Large intestine (tissue), 3 donors: ENCODE data around the gene PTPN9. TPM values are rescaled to one million over a fixed set of nuclear protein-coding genes. Genes with fewer than 3 reads are reported as not detected.
"Not testable (repeated sequence)": the region's sequence is repeated elsewhere in the genome, so short reads cannot be mapped to it uniquely, and the experiment has no call there.

Experiments used
- DNase-seq, 2 donors: peaks; one replicate each; pipeline versions ENCODE4 v3.0.0 to v3.0.0-alpha.2; 2013
- H3K27ac ChIP-seq: one replicate; pipeline ENCODE4 v1.5.1; 2013; ENCODE audit warnings: low read length
- H3K27me3 ChIP-seq: 2 replicates; pipeline ENCODE4 v1.6.1; 2013; ENCODE audit warnings: low read length; ENCODE audit not compliant: control insufficient read depth, insufficient read depth
- H3K36me3 ChIP-seq: 2 replicates; pipeline ENCODE4 v1.6.1; 2013; ENCODE audit warnings: low read length; ENCODE audit not compliant: control insufficient read depth, insufficient read depth
- H3K4me1 ChIP-seq: one replicate; pipeline ENCODE4 v1.6.1; 2013; ENCODE audit warnings: low read length; ENCODE audit not compliant: control insufficient read depth, insufficient read depth
- H3K4me3 ChIP-seq: one replicate; pipeline ENCODE4 v1.5.1; 2013; ENCODE audit warnings: low read length
- H3K9me3 ChIP-seq: one replicate; pipeline ENCODE4 v1.6.1; 2013; ENCODE audit warnings: mild to moderate bottlenecking, low read depth, low read length, moderate library complexity; ENCODE audit not compliant: control insufficient read depth
- WGBS: methylation state at CpG from one replicate; pipeline ENCODE4 v1.1.5; 2013; ENCODE audit warnings: low lambda C conversion rate; ENCODE audit not compliant: insufficient coverage; 5-methylcytosine and 5-hydroxymethylcytosine counted together
- polyA plus RNA-seq: library from polyadenylated mRNA; unstranded; fragments of 120-200 nt; gene quantifications from one replicate; pipeline ENCODE4 v1.2.1, GENCODE V29; 2013

PTPN9 gene
- polyA plus RNA-seq, 1 donor = 42.3 TPM

DNA sequence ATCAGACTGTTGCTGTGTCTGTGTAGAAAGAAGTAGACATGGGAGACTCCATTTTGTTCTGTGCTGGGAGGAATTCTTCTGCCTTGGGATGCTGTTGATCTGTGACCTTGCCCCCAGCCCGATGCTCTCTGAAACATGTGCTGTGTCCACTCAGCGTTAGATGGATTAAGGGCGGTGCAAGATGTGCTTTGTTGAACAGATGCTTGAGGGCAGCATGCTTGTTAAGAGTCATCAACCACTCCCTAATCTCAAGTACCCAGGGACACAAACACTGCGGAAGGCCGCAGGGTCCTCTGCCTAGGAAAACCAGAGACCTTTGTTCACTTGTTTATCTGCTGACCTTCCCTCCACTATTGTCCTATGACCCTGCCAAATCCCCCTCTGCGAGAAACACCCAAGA is 19.8 kb downstream of the PTPN9 start:
- not testable (repeated sequence) for H3K9me3 ChIP-seq, H3K4me1 ChIP-seq, DNase-seq, H3K27me3 ChIP-seq, H3K4me3 ChIP-seq, H3K27ac ChIP-seq, H3K36me3 ChIP-seq
- WGBS = no CpG with 5 or more reads among the region's 6 CpGs

DNA sequence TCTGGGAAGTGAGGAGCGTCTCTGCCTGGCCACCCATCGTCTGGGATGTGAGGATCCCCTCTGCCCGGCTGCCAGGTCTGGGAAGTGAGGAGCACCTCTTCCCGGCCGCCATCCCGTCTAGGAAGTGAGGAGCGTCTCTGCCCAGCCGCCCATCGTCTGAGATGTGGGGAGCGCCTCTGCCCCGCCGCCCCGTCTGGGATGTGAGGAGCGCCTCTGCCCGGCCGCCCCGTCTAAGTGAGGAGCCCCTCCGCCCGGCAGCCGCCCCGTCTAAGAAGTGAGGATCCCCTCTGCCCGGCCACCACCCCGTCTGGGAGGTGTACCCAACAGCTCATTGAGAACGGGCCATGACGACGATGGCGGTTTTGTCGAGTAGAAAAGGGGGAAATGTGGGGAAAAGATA is 20.2 kb downstream of the PTPN9 start:
- not testable (repeated sequence) for DNase-seq, H3K27ac ChIP-seq, H3K9me3 ChIP-seq, H3K4me1 ChIP-seq, H3K4me3 ChIP-seq, H3K36me3 ChIP-seq, H3K27me3 ChIP-seq
- WGBS = no CpG with 5 or more reads among the region's 28 CpGs

DNA sequence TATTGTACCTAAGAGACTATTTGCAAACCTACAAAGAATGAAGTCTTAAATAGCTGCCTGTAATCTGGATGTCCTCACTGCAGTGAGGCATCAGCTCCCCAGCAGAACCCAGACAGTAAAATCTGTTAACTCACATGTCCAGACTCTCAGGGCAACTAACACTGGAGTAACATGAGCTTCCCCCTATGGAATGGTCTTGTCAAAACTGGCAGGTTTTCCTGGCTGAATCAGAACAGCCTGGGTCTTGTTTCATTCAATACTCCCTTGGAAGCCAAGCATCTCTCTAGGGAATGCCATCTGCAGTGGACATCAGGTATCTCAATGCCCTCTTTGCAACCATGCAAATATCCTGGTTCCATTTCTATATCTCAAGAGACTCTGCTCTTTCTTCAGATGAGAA is 24.4 kb downstream of the PTPN9 start:
- no peak for DNase-seq
- Histone ChIP-seq H3K4me1 (no peaks in the 10 kb centered on the region), H3K4me3 (no peak overlapping the region), H3K9me3 (peaks cover 8% of the 10 kb centered on the region), H3K36me3 (no peaks in the 10 kb centered on the region), H3K27me3 (no peaks in the 10 kb centered on the region), H3K27ac (no peak overlapping the region)

DNA sequence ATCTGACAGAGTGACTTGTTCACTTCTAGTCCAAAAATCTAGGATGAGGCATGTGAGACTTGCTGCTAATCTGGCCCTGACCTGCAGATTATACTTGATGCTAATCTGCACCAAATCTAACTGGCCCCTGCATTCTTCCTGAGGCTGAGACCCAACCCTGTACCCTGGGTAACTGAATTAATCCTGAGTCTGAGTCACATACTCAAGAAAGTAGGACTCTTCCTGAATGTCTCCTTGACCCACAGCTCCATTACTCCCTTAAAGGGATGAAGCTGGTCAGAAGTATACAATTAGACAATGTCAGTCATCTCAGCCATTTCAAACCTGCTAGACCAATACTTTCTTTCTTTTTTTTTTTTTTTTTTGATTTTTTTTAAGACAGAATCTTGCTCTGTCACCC is 25.5 kb downstream of the PTPN9 start:
- Histone ChIP-seq H3K27ac (no peak overlapping the region), H3K27me3 (no peaks in the 10 kb centered on the region), H3K4me3 (no peak overlapping the region), H3K9me3 (peaks cover 4% of the 10 kb centered on the region), H3K4me1 (no peaks in the 10 kb centered on the region), H3K36me3 (no peaks in the 10 kb centered on the region)
- no peak for DNase-seq

DNA sequence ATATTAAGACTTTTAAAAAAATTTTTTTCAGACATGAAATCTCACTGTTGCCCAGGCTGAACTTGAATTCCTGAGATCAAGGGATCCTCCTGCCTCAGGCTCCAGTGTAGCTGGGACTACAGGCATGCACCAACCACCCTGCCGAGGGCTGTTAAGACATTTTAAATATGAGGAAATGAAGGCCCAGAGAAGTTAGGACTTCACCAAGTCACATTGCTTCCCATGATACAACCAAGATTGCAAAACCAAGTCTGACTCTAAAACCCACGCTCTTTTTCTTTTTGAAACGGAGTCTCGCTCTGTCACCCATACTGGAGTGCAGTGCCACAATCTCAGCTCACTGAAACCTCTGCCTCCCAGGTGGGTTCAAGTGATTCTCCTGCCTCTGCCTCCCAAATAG is 28.0 kb downstream of the PTPN9 start:
- H3K9me3 ChIP-seq = no peaks in the 10 kb centered on the region
- no CpG with 5 or more reads among the region's 4 CpGs for WGBS
- DNase-seq = no peak

DNA sequence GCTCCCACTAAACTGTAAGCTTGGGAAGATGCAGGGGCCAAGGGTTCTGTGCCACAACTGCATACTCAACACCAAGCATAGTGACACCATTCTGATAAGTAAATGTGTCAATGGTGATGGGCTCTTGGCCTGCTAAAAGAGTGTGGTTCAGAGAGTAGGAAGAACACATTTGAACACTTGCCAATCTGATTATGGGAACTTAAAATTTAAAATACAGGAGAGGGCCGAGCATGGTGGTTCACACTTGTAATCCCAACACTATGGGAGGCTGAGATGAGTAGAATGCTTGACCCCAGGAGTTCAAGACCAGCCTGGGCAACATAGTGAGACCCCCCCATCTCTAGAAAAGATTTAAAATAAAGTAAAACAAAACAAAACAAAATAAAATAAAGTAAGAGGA is 34.1 kb downstream of the PTPN9 start:
- Histone ChIP-seq H3K27ac (peak overlapping the region; percentile 90), H3K4me3 (no peak overlapping the region)

More for the DNA sequence above, 28.0 kb downstream of the PTPN9 start:
- no peaks in the 10 kb centered on the region for H3K36me3 ChIP-seq
- H3K27ac ChIP-seq = no peak overlapping the region
- no peaks in the 10 kb centered on the region for H3K27me3 ChIP-seq
- no peak overlapping the region for H3K4me3 ChIP-seq
- no peaks in the 10 kb centered on the region for H3K4me1 ChIP-seq

DNA sequence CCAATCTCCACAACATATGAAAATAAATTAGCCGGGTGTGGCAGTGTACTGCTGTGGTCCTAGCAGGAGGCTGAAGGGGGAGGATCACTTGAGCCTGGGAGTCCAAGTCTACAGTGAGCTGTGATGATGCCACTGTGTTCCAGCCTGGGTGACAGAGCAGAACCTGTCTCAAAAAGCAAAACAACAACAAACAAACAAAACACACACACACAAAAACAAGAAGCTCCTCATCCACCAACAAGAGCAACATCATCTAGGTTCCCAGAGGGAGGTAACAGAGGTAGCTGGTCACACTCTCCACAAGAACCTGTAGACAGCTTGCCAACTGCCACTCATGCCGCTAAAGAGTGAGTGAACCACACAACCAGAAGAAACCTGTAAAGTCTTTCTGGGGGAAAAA is 34.8 kb downstream of the PTPN9 start:
- peaks cover 18% of the 10 kb centered on the region for H3K4me1 ChIP-seq
- no peaks in the 10 kb centered on the region for H3K9me3 ChIP-seq
- no peak for DNase-seq
- no peaks in the 10 kb centered on the region for H3K27me3 ChIP-seq
- peak overlapping the region; percentile 90 for H3K27ac ChIP-seq
- H3K4me3 ChIP-seq = no peak overlapping the region
- H3K36me3 ChIP-seq = no peaks in the 10 kb centered on the region
- no CpG with 5 or more reads among the region's 2 CpGs for WGBS

More for the DNA sequence above, 34.1 kb downstream of the PTPN9 start:
- WGBS = no CpG with 5 or more reads among the region's 1 CpG
- H3K27me3 ChIP-seq = no peaks in the 10 kb centered on the region
- DNase-seq = no peak
- H3K36me3 ChIP-seq = no peaks in the 10 kb centered on the region
- H3K4me1 ChIP-seq = peaks cover 18% of the 10 kb centered on the region
- no peaks in the 10 kb centered on the region for H3K9me3 ChIP-seq

DNA sequence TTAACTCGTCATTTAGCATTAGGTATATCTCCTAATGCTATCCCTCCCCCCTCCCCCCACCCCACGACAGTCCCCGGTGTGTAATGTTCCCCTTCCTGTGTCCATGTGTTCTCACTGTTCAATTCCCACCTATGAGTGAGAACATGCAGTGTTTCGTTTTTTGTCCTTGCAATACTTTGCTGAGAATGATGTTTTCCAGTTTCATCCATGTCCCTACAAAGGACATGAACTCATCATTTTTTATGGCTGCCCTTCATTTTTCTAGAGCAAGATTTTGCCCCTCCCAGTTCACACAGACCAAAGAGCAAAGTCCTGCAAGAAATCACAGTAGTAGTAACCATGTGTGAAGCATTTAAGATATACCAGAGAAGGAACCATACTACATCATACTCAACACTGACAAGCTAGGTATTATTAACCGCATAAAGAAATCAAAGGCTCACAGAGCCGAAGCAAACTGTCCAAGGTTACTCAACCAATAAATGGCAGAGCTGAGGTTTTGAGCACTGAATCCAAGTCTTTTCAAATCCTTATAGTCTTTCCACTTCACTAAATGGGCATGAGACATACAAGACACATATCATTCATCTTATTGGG is 36.1 kb downstream of the PTPN9 start:
- not testable (repeated sequence) for H3K9me3 ChIP-seq, H3K36me3 ChIP-seq, H3K27me3 ChIP-seq, H3K4me3 ChIP-seq
- peak; percentile 87 to 96 for DNase-seq
- H3K27ac ChIP-seq = peak overlapping the region; percentile 90
- peaks cover 18% of the 10 kb centered on the region for H3K4me1 ChIP-seq
- 50% methylated on average over 1 of the region's 6 CpGs for WGBS

DNA sequence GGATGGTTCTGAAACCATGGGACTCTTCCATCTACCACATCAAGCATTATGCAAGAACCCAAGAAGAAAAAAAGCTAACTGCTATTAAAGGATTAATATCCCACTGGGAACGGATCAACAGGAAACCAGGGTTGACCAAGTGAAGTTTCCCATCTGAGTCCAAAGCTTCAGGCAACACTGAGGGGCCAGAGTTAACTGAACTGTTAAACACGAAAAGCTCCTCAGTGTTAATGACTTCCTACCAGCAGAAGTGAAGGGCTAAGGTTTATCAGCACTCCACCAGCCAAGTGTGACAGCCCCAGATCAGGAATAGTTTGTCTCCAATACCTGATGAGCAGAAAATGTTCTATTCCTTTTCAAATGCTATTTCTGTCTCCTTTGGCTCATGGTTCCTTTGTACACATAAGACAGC is 36.7 kb downstream of the PTPN9 start:
- Histone ChIP-seq H3K36me3 (no peaks in the 10 kb centered on the region), H3K4me3 (no peak overlapping the region), H3K27ac (peak overlapping the region; percentile 79), H3K4me1 (peaks cover 18% of the 10 kb centered on the region), H3K9me3 (no peaks in the 10 kb centered on the region), H3K27me3 (no peaks in the 10 kb centered on the region)
- no CpG with 5 or more reads among the region's 2 CpGs for WGBS
- peak; percentile 30 to 72 for DNase-seq

DNA sequence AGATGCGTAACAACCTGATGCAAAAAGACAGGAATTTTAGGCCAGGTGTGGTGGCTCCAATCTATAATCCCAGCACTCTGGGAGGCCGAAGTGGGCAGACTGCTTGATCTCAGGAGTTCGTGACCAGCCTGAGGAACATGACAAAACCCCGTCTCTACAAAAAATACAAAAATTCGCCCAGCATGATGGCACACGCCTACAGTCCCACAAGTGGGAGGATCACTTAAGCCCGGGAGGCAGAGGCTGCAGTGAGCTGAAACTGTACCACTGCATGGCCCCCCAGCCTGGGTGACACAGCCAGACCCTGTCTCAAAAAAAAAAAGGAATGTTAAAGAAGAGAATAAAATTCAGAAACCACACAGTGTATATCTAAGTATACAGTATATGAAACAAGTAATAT is 40.7 kb downstream of the PTPN9 start:
- Histone ChIP-seq H3K36me3 (peaks cover 4% of the 10 kb centered on the region), H3K27me3 (no peaks in the 10 kb centered on the region), H3K9me3 (no peaks in the 10 kb centered on the region), H3K4me3 (no peak overlapping the region), H3K4me1 (peaks cover 11% of the 10 kb centered on the region), H3K27ac (no peak overlapping the region)
- no peak for DNase-seq
- 100% methylated on average over 1 of the region's 7 CpGs for WGBS

DNA sequence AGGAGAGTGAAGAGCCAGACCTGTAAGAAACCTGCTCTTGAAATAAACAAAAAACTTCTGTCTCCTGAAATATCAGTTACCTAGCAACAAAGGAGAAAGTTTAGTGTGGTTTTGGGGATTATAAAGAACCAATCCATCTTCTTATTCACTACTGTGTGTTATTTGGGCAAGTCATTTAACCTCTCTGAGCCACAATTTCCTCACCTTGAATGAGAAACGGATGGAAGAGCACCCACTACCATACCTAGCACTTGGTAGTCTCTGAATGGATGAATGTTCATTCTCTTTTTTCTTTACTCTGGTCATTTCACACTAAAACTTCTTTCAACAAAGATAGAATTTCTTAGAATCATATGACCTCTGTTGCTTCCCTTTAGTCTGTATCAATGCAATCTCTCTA is 45.2 kb downstream of the PTPN9 start:
- H3K27me3 ChIP-seq = no peaks in the 10 kb centered on the region
- H3K4me3 ChIP-seq = no peak overlapping the region
- peaks cover 4% of the 10 kb centered on the region for H3K36me3 ChIP-seq
- H3K9me3 ChIP-seq = no peaks in the 10 kb centered on the region
- no peaks in the 10 kb centered on the region for H3K4me1 ChIP-seq
- no peak for DNase-seq
- WGBS = no CpG with 5 or more reads among the region's 1 CpG
- no peak overlapping the region for H3K27ac ChIP-seq
